K562 (cell line): ENCODE measurements around the gene CUTA. TPM values are rescaled to one million over a fixed set of nuclear protein-coding genes. Genes with fewer than 3 reads are reported as not detected.

Experiments
- ARHGAP35 ChIP-seq: fragments of 450-650 bp; IDR thresholded peaks from 2 replicates; pipeline ENCODE4 v1.6.1; 2018; ENCODE audit not compliant: partially characterized antibody
- C11orf30 ChIP-seq: fragments of 450-650 bp; IDR thresholded peaks from 2 replicates; pipeline ENCODE4 v1.6.1; 2016; ENCODE audit warnings: low read depth, mild to moderate bottlenecking
- CBFA2T3 ChIP-seq: fragments of 450-650 bp; IDR thresholded peaks from 2 replicates; pipeline ENCODE4 v1.6.1; 2017
- HDAC3 ChIP-seq: fragments of 450-650 bp; IDR thresholded peaks from 2 replicates; pipeline ENCODE4 v1.6.1; 2018; ENCODE audit warnings: borderline replicate concordance, mild to moderate bottlenecking, moderate library complexity; ENCODE audit not compliant: partially characterized antibody
- HDAC8 ChIP-seq: fragments of 450-650 bp; IDR thresholded peaks from 2 replicates; pipeline ENCODE4 v1.6.1; 2016; ENCODE audit warnings: mild to moderate bottlenecking, missing genetic modification characterization, moderate library complexity, missing compliant biosample characterization
- HOMEZ ChIP-seq: fragments of 250-450 bp; sonication (Bioruptor Pico); IDR thresholded peaks from 2 replicates; pipeline ENCODE4 v1.4.0; 2020; ENCODE audit warnings: mild to moderate bottlenecking, moderate library complexity
- IRF1 ChIP-seq: sonication (generic); formaldehyde crosslinking; IDR thresholded peaks from 2 replicates; pipeline ENCODE4 v1.8.0; 2022; ENCODE audit warnings: missing genetic modification reagents, mild to moderate bottlenecking, borderline replicate concordance
- KDM5B ChIP-seq: fragments of 200-600 bp; sonication (generic); IDR thresholded peaks from 2 replicates; pipeline ENCODE4 v1.6.1; 2012; ENCODE audit warnings: low read depth, mild to moderate bottlenecking, moderate library complexity, low read length, control low read depth, inconsistent platforms; ENCODE audit not compliant: insufficient replicate concordance
- REST ChIP-seq, 2 experiments: fragments of 450-650 bp; formaldehyde crosslinking in 1 of 2; IDR thresholded peaks; 2 replicates each; pipeline versions ENCODE4 v1.4.0 to v1.6.1; 2014 to 2020; ENCODE audit warnings: mild to moderate bottlenecking in 2 of 2, borderline replicate concordance in 1 of 2, low read depth in 1 of 2
- SMC3 ChIP-seq: conservative IDR thresholded peaks from 2 replicates; pipeline ENCODE4 v1.6.1; 2011; ENCODE audit warnings: low read depth, low read length, improper control_type of control experiment; ENCODE audit not compliant: insufficient read depth
- SNIP1 ChIP-seq: fragments of 450-650 bp; IDR thresholded peaks from 2 replicates; pipeline ENCODE4 v1.7.1; 2017; ENCODE audit warnings: low read depth, mild to moderate bottlenecking
- VEZF1 ChIP-seq: fragments of 200-800 bp; sonication (Bioruptor generic); IDR thresholded peaks from 2 replicates; pipeline ENCODE4 v1.6.1; 2017; ENCODE audit warnings: missing genetic modification characterization, missing compliant biosample characterization
- ZNF165 ChIP-seq: fragments of 250-450 bp; sonication (Bioruptor Pico); IDR thresholded peaks from 2 replicates; pipeline ENCODE4 v1.4.0; 2020; ENCODE audit warnings: borderline replicate concordance
- ZNF77 ChIP-seq: fragments of 250-450 bp; sonication (Bioruptor Pico); IDR thresholded peaks from 2 replicates; pipeline ENCODE4 v1.5.0; 2020
- polyA plus RNA-seq, 8 experiments: library from polyadenylated mRNA; depleted of rRNA in 4 of 8; stranded (reverse) in 5 of 8; unstranded in 3 of 8; fragments of >200 nt; fragmentation: Nextera tagmentation in 2 of 8; fragmentation: Illumina TruSeq in 1 of 8; extraction: Ambion mirVana in 2 of 8; extraction: Trizol in 1 of 8; gene quantifications; 2 replicates each; pipeline versions ENCODE4 v1.2.1 to v1.2.3, GENCODE V29; 2011 to 2014; ENCODE audit warnings: inconsistent platforms in 1 of 8, missing spikeins in 1 of 8
- total RNA-seq, 7 experiments: library from RNA; depleted of rRNA in 6 of 7; stranded (reverse); fragments of >200 nt in 6 of 7; fragmentation: Illumina TruSeq in 2 of 7; extraction: Trizol in 2 of 7; gene quantifications; 2 replicates each; pipeline versions ENCODE4 v1.2.1 to v1.2.3, GENCODE V29; 2011 to 2021; ENCODE audit warnings: low replicate concordance in 1 of 7

The CUTA gene
- total and polyA plus RNA-seq, 9 of the 15 experiments (the other 6 are each of a cell fraction or from before 2014, with no cell fraction given): 166 to 682 (median 310) TPM

- TF ChIP-seq SNIP1: no peak
- TF ChIP-seq ZNF165 (CRISPR knock-in tag): 0 out of 2 replicates have a peak, but pooled peaks have one; percentile 50
- TF ChIP-seq VEZF1: peak; percentile 76
- TF ChIP-seq HDAC8 (tag): no peak
- TF ChIP-seq REST (IDR thresholded peaks at IDR 0.05; ENCODE audit: borderline replicate concordance): peak; percentile 40; the same call in 1 of the 2 replicates
- no peak; the same call in 1 of the 2 replicates for TF ChIP-seq REST (CRISPR knock-in tag; IDR thresholded peaks at IDR 0.05; ENCODE audit: low read depth)
- TF ChIP-seq ARHGAP35: no peak
- peak; percentile 94 for TF ChIP-seq KDM5B
- TF ChIP-seq ZNF77: no peak
- TF ChIP-seq HOMEZ: 0 out of 2 replicates have a peak, but pooled peaks have one; percentile 29
- no peak for TF ChIP-seq IRF1 (CRISPR knock-in tag)
- no peak for TF ChIP-seq CBFA2T3
- peak; percentile 92 for TF ChIP-seq C11orf30
- no peak for TF ChIP-seq HDAC3
- TF ChIP-seq SMC3: 0 out of 2 replicates have a peak, but pooled peaks have one; percentile 5
Observed at GRCh38 chr6:33454009-33454946, 36.4 kb upstream of the CUTA start, which contains the start of gene ZBTB9 (continued).
